Cardiac fibroblast (primary cell): ENCODE results near the gene LRRN4.

Source experiments
- DNase-seq, 2 donors: peaks; one replicate each; pipeline versions ENCODE4 v3.0.0 to v3.0.0-alpha.2; 2010; ENCODE audit warnings: low read depth in 2 of 2
- H3K4me3 ChIP-seq, 2 donors: replicated peaks in 1 of 2; 1 replicate in 1 of 2; 2 replicates in 1 of 2; pipeline ENCODE4 v1.5.1; 2011; ENCODE audit warnings: low read depth in 2 of 2, low read length in 2 of 2, mild to moderate bottlenecking in 2 of 2, moderate library complexity in 1 of 2
- TF ChIP-seq, protein P1 (sequence below): IDR thresholded peaks from one replicate; pipeline ENCODE4 v1.5.1; 2011; ENCODE audit warnings: low read depth, mild to moderate bottlenecking, low read length, inconsistent platforms

Gene LRRN4

GRCh38 chr20:6026051-6026450 lies 27.8 kb downstream of the LRRN4 start:
- H3K4me3 ChIP-seq: no peak overlapping the region
- DNase-seq: peak in 1 of 2 donors; percentile 61
- TF ChIP-seq, protein P1, sequence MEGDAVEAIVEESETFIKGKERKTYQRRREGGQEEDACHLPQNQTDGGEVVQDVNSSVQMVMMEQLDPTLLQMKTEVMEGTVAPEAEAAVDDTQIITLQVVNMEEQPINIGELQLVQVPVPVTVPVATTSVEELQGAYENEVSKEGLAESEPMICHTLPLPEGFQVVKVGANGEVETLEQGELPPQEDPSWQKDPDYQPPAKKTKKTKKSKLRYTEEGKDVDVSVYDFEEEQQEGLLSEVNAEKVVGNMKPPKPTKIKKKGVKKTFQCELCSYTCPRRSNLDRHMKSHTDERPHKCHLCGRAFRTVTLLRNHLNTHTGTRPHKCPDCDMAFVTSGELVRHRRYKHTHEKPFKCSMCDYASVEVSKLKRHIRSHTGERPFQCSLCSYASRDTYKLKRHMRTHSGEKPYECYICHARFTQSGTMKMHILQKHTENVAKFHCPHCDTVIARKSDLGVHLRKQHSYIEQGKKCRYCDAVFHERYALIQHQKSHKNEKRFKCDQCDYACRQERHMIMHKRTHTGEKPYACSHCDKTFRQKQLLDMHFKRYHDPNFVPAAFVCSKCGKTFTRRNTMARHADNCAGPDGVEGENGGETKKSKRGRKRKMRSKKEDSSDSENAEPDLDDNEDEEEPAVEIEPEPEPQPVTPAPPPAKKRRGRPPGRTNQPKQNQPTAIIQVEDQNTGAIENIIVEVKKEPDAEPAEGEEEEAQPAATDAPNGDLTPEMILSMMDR: no peak

GRCh38 chr20:6024768-6025167 lies 29.1 kb downstream of the LRRN4 start:
- no peak for DNase-seq

GRCh38 chr20:6017880-6018279 lies 36.0 kb downstream of the LRRN4 start:
- TF ChIP-seq, protein P1: no peak
- no peak overlapping the region for H3K4me3 ChIP-seq
- DNase-seq: no peak

More at GRCh38 chr20:6024768-6025167, 29.1 kb downstream of the LRRN4 start:
- H3K4me3 ChIP-seq: no peak overlapping the region
- TF ChIP-seq, protein P1: no peak

- TF ChIP-seq, protein P1: no peak
- no peak for DNase-seq
- no peak overlapping the region for H3K4me3 ChIP-seq
These were observed 36.4 kb downstream of the LRRN4 start for GRCh38 chr20:6017467-6017866.

- no peak for DNase-seq
- H3K4me3 ChIP-seq: no peak overlapping the region
- TF ChIP-seq, protein P1: no peak
These were observed 38.9 kb downstream of the LRRN4 start for GRCh38 chr20:6014957-6015356.

GRCh38 chr20:6014017-6014416 lies 39.8 kb downstream of the LRRN4 start:
- DNase-seq: no peak
- TF ChIP-seq, protein P1: no peak
- H3K4me3 ChIP-seq: no peak overlapping the region

GRCh38 chr20:6012179-6012578 lies 41.7 kb downstream of the LRRN4 start:
- DNase-seq: no peak
- TF ChIP-seq, protein P1: no peak
- H3K4me3 ChIP-seq: no peak overlapping the region
